WTC11 (cell line): Measurements from ENCODE around the gene ISCA2. TPM values are rescaled to one million over a fixed set of nuclear protein-coding genes. Genes with fewer than 3 reads are reported as not detected.

Experiments
- ATAC-seq: fragments of 200-7000 bp; cut with Tn5 transposase; 2 replicates; pipeline ENCODE4 v1.10.0; 2021; ENCODE audit warnings: mild to moderate bottlenecking, moderate library complexity
- CTCF ChIA-PET: fragments of 300-600 bp; sonication (Branson Sonifier 250); formaldehyde crosslinking; loops from one replicate; lab custom pipeline; 2021; ENCODE audit warnings: antibody characterized with exemption; lab: Charles Lee
- POLR2A ChIA-PET: fragments of 350-600 bp; sonication (Branson Sonifier 250); formaldehyde crosslinking; loops from one replicate; lab custom pipeline; 2021; ENCODE audit warnings: antibody characterized with exemption; lab: Charles Lee
- DNase-seq: peaks from one replicate; pipeline ENCODE4 v3.0.0; 2021; ENCODE audit warnings: low spot score
- H3K27ac Mint-ChIP-seq: 2 replicates; pipeline ENCODE4 v1.8.0; 2021; ENCODE audit warnings: mixed read lengths
- H3K27me3 Mint-ChIP-seq: 2 replicates; pipeline ENCODE4 v1.8.0; 2021; ENCODE audit warnings: low read depth, mild to moderate bottlenecking, moderate library complexity, mixed read lengths
- H3K36me3 Mint-ChIP-seq: 2 replicates; pipeline ENCODE4 v1.8.0; 2021; ENCODE audit warnings: mixed read lengths
- H3K4me1 Mint-ChIP-seq: 2 replicates; pipeline ENCODE4 v1.8.0; 2022; ENCODE audit warnings: mixed read lengths
- H3K4me3 Mint-ChIP-seq: 2 replicates; pipeline ENCODE4 v1.8.0; 2021; ENCODE audit warnings: mild to moderate bottlenecking, moderate library complexity, mixed read lengths
- H3K9me3 Mint-ChIP-seq: 2 replicates; pipeline ENCODE4 v1.8.0; 2021; ENCODE audit warnings: mixed read lengths
- ERG ChIP-seq: fragments of 250-450 bp; sonication (Bioruptor Pico); IDR thresholded peaks from 2 replicates; pipeline ENCODE4 v1.8.0; 2021; ENCODE audit warnings: mild to moderate bottlenecking
- ETV6 ChIP-seq: sonication (generic); formaldehyde crosslinking; IDR thresholded peaks from 2 replicates; pipeline ENCODE4 v1.8.1; 2022; ENCODE audit warnings: mild to moderate bottlenecking, missing genetic modification reagents
- GABPB1 ChIP-seq: sonication (generic); formaldehyde crosslinking; IDR thresholded peaks from 2 replicates; pipeline ENCODE4 v1.8.1; 2023; ENCODE audit warnings: mild to moderate bottlenecking, missing genetic modification reagents
- IRF2 ChIP-seq: sonication (generic); formaldehyde crosslinking; IDR thresholded peaks from 2 replicates; pipeline ENCODE4 v1.8.0; 2022; ENCODE audit warnings: low read depth, missing genetic modification reagents, borderline replicate concordance
- MYBL2 ChIP-seq: sonication (generic); formaldehyde crosslinking; IDR thresholded peaks from 2 replicates; pipeline ENCODE4 v1.8.1; 2023; ENCODE audit warnings: mild to moderate bottlenecking, moderate library complexity, missing genetic modification reagents
- NFE2L1 ChIP-seq: sonication (generic); formaldehyde crosslinking; IDR thresholded peaks from 2 replicates; pipeline ENCODE4 v1.8.1; 2023; ENCODE audit warnings: missing genetic modification reagents
- NR1H2 ChIP-seq: sonication (generic); formaldehyde crosslinking; IDR thresholded peaks from 2 replicates; pipeline ENCODE4 v1.9.0; 2021; ENCODE audit warnings: mild to moderate bottlenecking, moderate library complexity, missing genetic modification reagents
- SMAD4 ChIP-seq: sonication (generic); formaldehyde crosslinking; IDR thresholded peaks from 2 replicates; pipeline ENCODE4 v1.8.0; 2022; ENCODE audit warnings: mild to moderate bottlenecking, missing genetic modification reagents
- SP1 ChIP-seq: sonication (generic); formaldehyde crosslinking; conservative IDR thresholded peaks from 2 replicates; pipeline ENCODE4 v1.8.1; 2022; ENCODE audit warnings: missing genetic modification reagents
- TEAD1 ChIP-seq: sonication (generic); formaldehyde crosslinking; IDR thresholded peaks from 2 replicates; pipeline ENCODE4 v1.8.0; 2022; ENCODE audit warnings: mild to moderate bottlenecking, missing genetic modification reagents
- ZNF416 ChIP-seq: fragments of 250-450 bp; sonication (Bioruptor Pico); IDR thresholded peaks from 2 replicates; pipeline ENCODE4 v1.9.0; 2021; ENCODE audit warnings: mild to moderate bottlenecking, inconsistent platforms
- ZSCAN18 ChIP-seq: fragments of 250-450 bp; sonication (Bioruptor Pico); IDR thresholded peaks from 2 replicates; pipeline ENCODE4 v2.1.2; 2022; ENCODE audit warnings: mild to moderate bottlenecking, moderate library complexity
- total RNA-seq: library from RNA; stranded (reverse); gene quantifications from 3 replicates; pipeline ENCODE4 v1.2.3, GENCODE V29; 2021
- TF ChIP-seq, protein P1 (sequence below): sonication (generic); formaldehyde crosslinking; IDR thresholded peaks from 2 replicates; pipeline ENCODE4 v1.8.0; 2023; ENCODE audit warnings: missing genetic modification reagents, mild to moderate bottlenecking, borderline replicate concordance
- TF ChIP-seq, protein P2 (sequence below): sonication (generic); formaldehyde crosslinking; IDR thresholded peaks from 2 replicates; pipeline ENCODE4 v1.8.1; 2022; ENCODE audit warnings: low read depth, mild to moderate bottlenecking, moderate library complexity, missing genetic modification reagents, borderline replicate concordance
- TF ChIP-seq, protein P3 (sequence below): sonication (generic); formaldehyde crosslinking; IDR thresholded peaks from 2 replicates; pipeline ENCODE4 v1.8.1; 2023; ENCODE audit warnings: mild to moderate bottlenecking, missing genetic modification reagents
- TF ChIP-seq, protein P4 (sequence below): sonication (generic); formaldehyde crosslinking; IDR thresholded peaks from 2 replicates; pipeline ENCODE4 v1.8.0; 2022; ENCODE audit warnings: mild to moderate bottlenecking, missing genetic modification reagents
- TF ChIP-seq, protein P5 (sequence below): sonication (generic); formaldehyde crosslinking; conservative IDR thresholded peaks from 2 replicates; pipeline ENCODE4 v1.8.1; 2022; ENCODE audit warnings: mild to moderate bottlenecking, missing genetic modification reagents

The ISCA2 gene
- total RNA-seq, 1 experiment from 2014 or later, result 50.1 TPM

- TF ChIP-seq, protein P1, sequence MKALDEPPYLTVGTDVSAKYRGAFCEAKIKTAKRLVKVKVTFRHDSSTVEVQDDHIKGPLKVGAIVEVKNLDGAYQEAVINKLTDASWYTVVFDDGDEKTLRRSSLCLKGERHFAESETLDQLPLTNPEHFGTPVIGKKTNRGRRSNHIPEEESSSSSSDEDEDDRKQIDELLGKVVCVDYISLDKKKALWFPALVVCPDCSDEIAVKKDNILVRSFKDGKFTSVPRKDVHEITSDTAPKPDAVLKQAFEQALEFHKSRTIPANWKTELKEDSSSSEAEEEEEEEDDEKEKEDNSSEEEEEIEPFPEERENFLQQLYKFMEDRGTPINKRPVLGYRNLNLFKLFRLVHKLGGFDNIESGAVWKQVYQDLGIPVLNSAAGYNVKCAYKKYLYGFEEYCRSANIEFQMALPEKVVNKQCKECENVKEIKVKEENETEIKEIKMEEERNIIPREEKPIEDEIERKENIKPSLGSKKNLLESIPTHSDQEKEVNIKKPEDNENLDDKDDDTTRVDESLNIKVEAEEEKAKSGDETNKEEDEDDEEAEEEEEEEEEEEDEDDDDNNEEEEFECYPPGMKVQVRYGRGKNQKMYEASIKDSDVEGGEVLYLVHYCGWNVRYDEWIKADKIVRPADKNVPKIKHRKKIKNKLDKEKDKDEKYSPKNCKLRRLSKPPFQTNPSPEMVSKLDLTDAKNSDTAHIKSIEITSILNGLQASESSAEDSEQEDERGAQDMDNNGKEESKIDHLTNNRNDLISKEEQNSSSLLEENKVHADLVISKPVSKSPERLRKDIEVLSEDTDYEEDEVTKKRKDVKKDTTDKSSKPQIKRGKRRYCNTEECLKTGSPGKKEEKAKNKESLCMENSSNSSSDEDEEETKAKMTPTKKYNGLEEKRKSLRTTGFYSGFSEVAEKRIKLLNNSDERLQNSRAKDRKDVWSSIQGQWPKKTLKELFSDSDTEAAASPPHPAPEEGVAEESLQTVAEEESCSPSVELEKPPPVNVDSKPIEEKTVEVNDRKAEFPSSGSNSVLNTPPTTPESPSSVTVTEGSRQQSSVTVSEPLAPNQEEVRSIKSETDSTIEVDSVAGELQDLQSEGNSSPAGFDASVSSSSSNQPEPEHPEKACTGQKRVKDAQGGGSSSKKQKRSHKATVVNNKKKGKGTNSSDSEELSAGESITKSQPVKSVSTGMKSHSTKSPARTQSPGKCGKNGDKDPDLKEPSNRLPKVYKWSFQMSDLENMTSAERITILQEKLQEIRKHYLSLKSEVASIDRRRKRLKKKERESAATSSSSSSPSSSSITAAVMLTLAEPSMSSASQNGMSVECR (CRISPR knock-in tag), result no peak
- TF ChIP-seq MYBL2 (CRISPR knock-in tag), result no peak
- TF ChIP-seq, protein P2, sequence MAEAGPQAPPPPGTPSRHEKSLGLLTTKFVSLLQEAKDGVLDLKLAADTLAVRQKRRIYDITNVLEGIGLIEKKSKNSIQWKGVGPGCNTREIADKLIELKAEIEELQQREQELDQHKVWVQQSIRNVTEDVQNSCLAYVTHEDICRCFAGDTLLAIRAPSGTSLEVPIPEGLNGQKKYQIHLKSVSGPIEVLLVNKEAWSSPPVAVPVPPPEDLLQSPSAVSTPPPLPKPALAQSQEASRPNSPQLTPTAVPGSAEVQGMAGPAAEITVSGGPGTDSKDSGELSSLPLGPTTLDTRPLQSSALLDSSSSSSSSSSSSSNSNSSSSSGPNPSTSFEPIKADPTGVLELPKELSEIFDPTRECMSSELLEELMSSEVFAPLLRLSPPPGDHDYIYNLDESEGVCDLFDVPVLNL, result no peak
Measured at GRCh38 chr14:74483321-74483720, 10.2 kb upstream of the ISCA2 start (continued).

DNA sequence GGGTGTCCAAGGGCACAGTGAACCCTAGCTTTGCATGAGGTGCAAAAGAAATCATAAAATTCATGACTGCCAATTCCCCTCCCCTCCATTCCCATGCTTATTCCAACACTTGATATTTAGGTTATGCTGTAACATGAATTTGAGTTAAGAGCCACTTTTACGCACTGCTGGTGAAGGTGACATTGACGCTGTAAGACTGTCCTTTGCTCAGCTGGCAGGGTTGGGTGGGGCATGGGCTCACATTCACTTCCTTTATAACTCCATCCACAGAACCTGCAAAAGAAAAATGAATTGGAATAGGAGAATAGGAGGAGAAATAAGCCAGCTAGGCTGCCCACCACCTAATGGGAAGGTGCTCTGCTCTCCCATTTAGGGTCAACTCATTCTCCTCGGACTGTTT is 7.4 kb upstream of the ISCA2 start:
- no peak for TF ChIP-seq ZSCAN18 (CRISPR knock-in tag)
- TF ChIP-seq, protein P2, result no peak
- TF ChIP-seq SMAD4 (CRISPR knock-in tag), result no peak
- no peak for TF ChIP-seq GABPB1 (CRISPR knock-in tag)
- no peak for TF ChIP-seq NFE2L1 (CRISPR knock-in tag)
- H3K27me3 Mint-ChIP-seq, result no peaks in the 10 kb centered on the region
- ChIA-PET CTCF (interaction anchor here (0.6 to 1.7 kb wide), 3 partner anchors 16 to 195 kb away, joined by 3 to 4 read pairs (median 4); no protein-coding TSS in a partner anchor), POLR2A (interaction anchor here (0.6 kb wide), 1 partner anchor 195 kb away, joined by 5 read pairs; no protein-coding TSS in a partner anchor)
- DNase-seq (no peak), ATAC-seq (no peak)
- H3K36me3 Mint-ChIP-seq, result peaks cover 35% of the 10 kb centered on the region
- H3K27ac Mint-ChIP-seq, result 0 out of 2 replicates have a peak overlapping the region, but pooled peaks have one; percentile 27
- no peak overlapping the region for H3K4me3 Mint-ChIP-seq
- H3K9me3 Mint-ChIP-seq, result no peaks in the 10 kb centered on the region
- H3K4me1 Mint-ChIP-seq, result peaks cover 29% of the 10 kb centered on the region

- ATAC-seq, result no peak
- Mint-ChIP-seq H3K4me3 (no peak overlapping the region), H3K9me3 (no peaks in the 10 kb centered on the region), H3K4me1 (peaks cover 29% of the 10 kb centered on the region), H3K36me3 (peaks cover 13% of the 10 kb centered on the region)
- POLR2A ChIA-PET, result no interaction called here
- no peak for DNase-seq
- TF ChIP-seq, protein P3, sequence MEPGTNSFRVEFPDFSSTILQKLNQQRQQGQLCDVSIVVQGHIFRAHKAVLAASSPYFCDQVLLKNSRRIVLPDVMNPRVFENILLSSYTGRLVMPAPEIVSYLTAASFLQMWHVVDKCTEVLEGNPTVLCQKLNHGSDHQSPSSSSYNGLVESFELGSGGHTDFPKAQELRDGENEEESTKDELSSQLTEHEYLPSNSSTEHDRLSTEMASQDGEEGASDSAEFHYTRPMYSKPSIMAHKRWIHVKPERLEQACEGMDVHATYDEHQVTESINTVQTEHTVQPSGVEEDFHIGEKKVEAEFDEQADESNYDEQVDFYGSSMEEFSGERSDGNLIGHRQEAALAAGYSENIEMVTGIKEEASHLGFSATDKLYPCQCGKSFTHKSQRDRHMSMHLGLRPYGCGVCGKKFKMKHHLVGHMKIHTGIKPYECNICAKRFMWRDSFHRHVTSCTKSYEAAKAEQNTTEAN, result no peak
- TF ChIP-seq SP1 (CRISPR knock-in tag) (no peak), NR1H2 (CRISPR knock-in tag) (no peak), ZNF416 (CRISPR knock-in tag) (no peak), ETV6 (CRISPR knock-in tag) (no peak), TEAD1 (CRISPR knock-in tag) (no peak), ERG (CRISPR knock-in tag) (no peak), IRF2 (no peak)
- TF ChIP-seq, protein P4, sequence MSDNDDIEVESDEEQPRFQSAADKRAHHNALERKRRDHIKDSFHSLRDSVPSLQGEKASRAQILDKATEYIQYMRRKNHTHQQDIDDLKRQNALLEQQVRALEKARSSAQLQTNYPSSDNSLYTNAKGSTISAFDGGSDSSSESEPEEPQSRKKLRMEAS (CRISPR knock-in tag), result no peak
- TF ChIP-seq, protein P5, sequence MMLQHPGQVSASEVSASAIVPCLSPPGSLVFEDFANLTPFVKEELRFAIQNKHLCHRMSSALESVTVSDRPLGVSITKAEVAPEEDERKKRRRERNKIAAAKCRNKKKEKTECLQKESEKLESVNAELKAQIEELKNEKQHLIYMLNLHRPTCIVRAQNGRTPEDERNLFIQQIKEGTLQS (CRISPR knock-in tag), result no peak
- TF ChIP-seq, protein P2, result no peak
- TF ChIP-seq, all 79 proteins: peak for 0
- Mint-ChIP-seq H3K27me3 (no peaks in the 10 kb centered on the region), H3K27ac (peak overlapping the region; percentile 66; the same call in 1 of the 2 replicates)
- CTCF ChIA-PET, result interaction anchor here (1.1 kb wide), 1 partner anchor 10 kb away, joined by 3 read pairs; no protein-coding TSS in a partner anchor
Measured at GRCh38 chr14:74488786-74489397, 4.7 kb upstream of the ISCA2 start.
